H1 (cell line): Measurements from ENCODE around the gene CEP350. TPM values are rescaled to one million over a fixed set of nuclear protein-coding genes. Genes with fewer than 3 reads are reported as not detected.

Experiments
- CTCF ChIA-PET: fragments of 300-600 bp; sonication (Branson Sonifier 250); formaldehyde crosslinking; loops from one replicate; lab custom pipeline; 2021; ENCODE audit not compliant: partially characterized antibody; lab: Charles Lee
- POLR2A ChIA-PET: fragments of 300-600 bp; sonication (Branson Sonifier 250); formaldehyde crosslinking; loops from one replicate; lab custom pipeline; 2021; ENCODE audit warnings: inconsistent platforms; ENCODE audit not compliant: partially characterized antibody; lab: Charles Lee
- DNase-seq, 2 experiments: peaks; one replicate each; pipeline versions ENCODE4 v3.0.0 to v3.0.0-alpha.2; 2010 to 2022; ENCODE audit warnings: low spot score in 2 of 2, low read depth in 1 of 2, mixed read lengths in 1 of 2
- FAIRE-seq: peaks from 2 replicates; lab custom pipeline; 2011; peaks lifted over from hg19 to GRCh38; lab: Jason Lieb, UNC
- H2AFZ ChIP-seq: 2 replicates; pipeline ENCODE4 v1.8.1; 2012; ENCODE audit warnings: low read length, inconsistent platforms
- H2AK5ac ChIP-seq: 2 replicates; pipeline ENCODE4 v1.6.1; 2013; ENCODE audit warnings: low read depth, low read length
- H2BK120ac ChIP-seq: replicated peaks from 2 replicates; pipeline ENCODE3; 2013; ENCODE audit warnings: low read depth, low read length, inconsistent platforms
- H2BK12ac ChIP-seq: 2 replicates; pipeline ENCODE4 v1.6.1; 2013; ENCODE audit warnings: low read depth, low read length
- H2BK15ac ChIP-seq: 2 replicates; pipeline ENCODE4 v1.6.1; 2013; ENCODE audit warnings: low read length
- H2BK20ac ChIP-seq: 2 replicates; pipeline ENCODE4 v1.6.1; 2013; ENCODE audit warnings: low read length
- H2BK5ac ChIP-seq: 2 replicates; pipeline ENCODE4 v1.6.1; 2013; ENCODE audit warnings: low read depth, low read length
- H3K14ac ChIP-seq: 2 replicates; pipeline ENCODE4 v1.6.1; 2013; ENCODE audit warnings: inconsistent platforms; ENCODE audit not compliant: insufficient read length
- H3K18ac ChIP-seq: 2 replicates; pipeline ENCODE4 v1.6.1; 2013; ENCODE audit warnings: low read length; ENCODE audit errors: extremely low read depth
- H3K23ac ChIP-seq: 2 replicates; pipeline ENCODE4 v1.6.1; 2013; ENCODE audit warnings: inconsistent platforms; ENCODE audit not compliant: insufficient read length
- H3K23me2 ChIP-seq: 2 replicates; pipeline ENCODE4 v1.6.1; 2013; ENCODE audit warnings: low read depth, low read length
- H3K27ac ChIP-seq: 2 replicates; pipeline ENCODE4 v1.6.1; 2011; ENCODE audit warnings: low read depth, low read length, inconsistent platforms
- H3K27me3 ChIP-seq, 4 experiments: replicated peaks in 1 of 4; 1 replicate in 1 of 4; 2 replicates in 3 of 4; pipeline versions ENCODE4 v1.6.1 to v1.8.1; 2011 to 2013; ENCODE audit warnings: low read length in 3 of 4, mild to moderate bottlenecking in 3 of 4, inconsistent platforms in 2 of 4, mixed read lengths in 2 of 4, moderate library complexity in 1 of 4; ENCODE audit not compliant: control insufficient read depth in 3 of 4, insufficient read depth in 3 of 4; ENCODE audit errors: extremely low read depth in 1 of 4
- H3K36me3 ChIP-seq, 4 experiments: 2 replicates each; pipeline versions ENCODE4 v1.6.1 to v1.8.1; 2011 to 2013; ENCODE audit warnings: mild to moderate bottlenecking in 4 of 4, low read length in 3 of 4, moderate library complexity in 2 of 4, control low read depth in 1 of 4, inconsistent platforms in 1 of 4; ENCODE audit not compliant: insufficient read depth in 4 of 4, control insufficient read depth in 2 of 4
- H3K4ac ChIP-seq: replicated peaks from 2 replicates; pipeline ENCODE3; 2013; ENCODE audit warnings: low read length, low read depth, mixed read lengths, inconsistent platforms; ENCODE audit not compliant: insufficient read length
- H3K4me1 ChIP-seq, 4 experiments: replicated peaks in 1 of 4; 1 replicate in 1 of 4; 2 replicates in 3 of 4; pipeline versions ENCODE4 v1.6.1 to v1.8.1; 2011 to 2013; ENCODE audit warnings: low read length in 3 of 4, inconsistent platforms in 2 of 4, mixed read lengths in 1 of 4; ENCODE audit not compliant: insufficient read depth in 4 of 4, control insufficient read depth in 3 of 4
- H3K4me2 ChIP-seq, 2 experiments: 2 replicates each; pipeline versions ENCODE4 v1.6.1 to v1.8.1; 2011 to 2013; ENCODE audit warnings: low read depth in 2 of 2, low read length in 2 of 2, control low read depth in 1 of 2, inconsistent platforms in 1 of 2, mild to moderate bottlenecking in 1 of 2; ENCODE audit not compliant: insufficient read depth in 1 of 2
- H3K4me3 ChIP-seq, 4 experiments: fragments of 200-600, 300-600 bp in 1 of 4; sonication (generic), shearing (Covaris generic), sonication (Bioruptor Twin) in 1 of 4; 2 replicates each; pipeline versions ENCODE4 v1.5.1 to v1.8.1; 2011 to 2016; ENCODE audit warnings: low read length in 4 of 4, low read depth in 3 of 4, control low read depth in 2 of 4, inconsistent platforms in 2 of 4, mild to moderate bottlenecking in 2 of 4, mixed read lengths in 1 of 4, moderate library complexity in 1 of 4; ENCODE audit not compliant: insufficient read depth in 2 of 4; ENCODE audit errors: extremely low read depth in 1 of 4
- H3K56ac ChIP-seq: replicated peaks from 2 replicates; pipeline ENCODE3; 2013; ENCODE audit warnings: low read depth, mild to moderate bottlenecking, mixed read lengths, low read length, inconsistent platforms; ENCODE audit not compliant: insufficient read length
- H3K79me1 ChIP-seq: 2 replicates; pipeline ENCODE4 v1.6.1; 2013; ENCODE audit warnings: low read depth, low read length, control low read depth
- H3K79me2 ChIP-seq, 2 experiments: 2 replicates each; pipeline versions ENCODE4 v1.6.1 to v1.8.1; 2012 to 2013; ENCODE audit warnings: low read length in 2 of 2, mild to moderate bottlenecking in 2 of 2, inconsistent platforms in 1 of 2; ENCODE audit not compliant: insufficient read depth in 2 of 2, control insufficient read depth in 1 of 2
- H3K9ac ChIP-seq, 4 experiments: replicated peaks in 1 of 4; 1 replicate in 1 of 4; 2 replicates in 3 of 4; pipeline versions ENCODE4 v1.6.1 to v1.8.1; 2011 to 2013; ENCODE audit warnings: low read depth in 3 of 4, low read length in 3 of 4, control low read depth in 2 of 4, mild to moderate bottlenecking in 2 of 4, moderate library complexity in 2 of 4, inconsistent platforms in 1 of 4; ENCODE audit errors: extremely low read depth in 1 of 4
- H3K9me3 ChIP-seq, 2 experiments: 2 replicates each; pipeline versions ENCODE4 v1.6.1 to v1.8.1; 2012 to 2013; ENCODE audit warnings: mild to moderate bottlenecking in 2 of 2, moderate library complexity in 2 of 2, control low read depth in 1 of 2, inconsistent platforms in 1 of 2, low read depth in 1 of 2, low read length in 1 of 2, mixed read lengths in 1 of 2; ENCODE audit not compliant: insufficient read depth in 2 of 2
- H4K20me1 ChIP-seq, 2 experiments: replicated peaks in 1 of 2; 2 replicates each; pipeline versions ENCODE3 to v1.8.1; 2011 to 2013; ENCODE audit warnings: inconsistent platforms in 2 of 2, low read length in 2 of 2, mild to moderate bottlenecking in 1 of 2; ENCODE audit not compliant: insufficient read depth in 2 of 2, control insufficient read depth in 1 of 2
- H4K5ac ChIP-seq: 2 replicates; pipeline ENCODE4 v1.6.1; 2013; ENCODE audit warnings: low read length, low read depth, mixed read lengths, inconsistent platforms; ENCODE audit not compliant: insufficient read length
- H4K8ac ChIP-seq: 2 replicates; pipeline ENCODE4 v1.8.0; 2013; ENCODE audit warnings: mild to moderate bottlenecking, moderate library complexity, low read length, inconsistent platforms; ENCODE audit not compliant: insufficient read depth; ENCODE audit errors: extremely low read depth
- H4K91ac ChIP-seq: replicated peaks from 2 replicates; pipeline ENCODE3; 2013; ENCODE audit warnings: low read length, mixed read lengths, inconsistent platforms; ENCODE audit not compliant: insufficient read length
- GABPA ChIP-seq: IDR thresholded peaks from 2 replicates; pipeline ENCODE4 v1.6.1; 2011; ENCODE audit warnings: mild to moderate bottlenecking, low read length, moderate library complexity, borderline replicate concordance; ENCODE audit not compliant: insufficient read depth
- JUND ChIP-seq: IDR thresholded peaks from 2 replicates; pipeline ENCODE4 v1.6.1; 2011; ENCODE audit warnings: mild to moderate bottlenecking, improper control_type of control experiment, low read length
- SRF ChIP-seq: IDR thresholded peaks from 2 replicates; pipeline ENCODE4 v1.6.1; 2011; ENCODE audit warnings: mild to moderate bottlenecking, low read depth, low read length, moderate library complexity
- SUZ12 ChIP-seq: fragments of 200-600 bp; sonication (generic); IDR thresholded peaks from 2 replicates; pipeline ENCODE4 v1.6.1; 2012; ENCODE audit warnings: mild to moderate bottlenecking, inconsistent platforms, low read length, moderate library complexity, mixed read lengths
- WGBS, 2 experiments: shearing (Covaris generic) in 1 of 2; methylation state at CpG; one replicate each; pipeline versions ENCODE4 v1.1.6 to v1.1.7; 2013 to 2015; ENCODE audit warnings: low lambda C conversion rate in 2 of 2, mixed read lengths in 2 of 2, inconsistent platforms in 1 of 2, low coverage in 1 of 2, missing lambda C conversion rate in 1 of 2; ENCODE audit not compliant: insufficient replicate concordance in 2 of 2, insufficient coverage in 1 of 2, insufficient read length in 1 of 2; ENCODE audit errors: extremely low coverage in 1 of 2, missing lambda C conversion rate in 1 of 2; 5-methylcytosine and 5-hydroxymethylcytosine counted together
- polyA plus RNA-seq, 7 experiments: library from polyadenylated mRNA; depleted of rRNA in 3 of 7; stranded (reverse) in 5 of 7; unstranded in 2 of 7; fragments of >200 nt in 5 of 7; fragments of 200-250 nt in 2 of 7; gene quantifications; 1 replicate in 5 of 7; 2 replicates in 1 of 7; 4 replicates in 1 of 7; pipeline versions ENCODE4 v1.2.1 to v1.2.3, GENCODE V29; 2011 to 2013; ENCODE audit warnings: missing spikeins in 2 of 7, mixed read lengths in 2 of 7
- total RNA-seq: library from RNA; stranded (reverse); fragmentation: NEBNext Ultra II Directional; extraction: Animal tissue kit (Norgen Biotek cat#: 25700); gene quantifications from 2 replicates; pipeline ENCODE4 v1.2.1, GENCODE V29; 2021
- TF ChIP-seq, protein P1 (sequence below): IDR thresholded peaks from 2 replicates; pipeline ENCODE4 v1.6.1; 2012; ENCODE audit warnings: low read length, inconsistent platforms
- TF ChIP-seq, protein P2 (sequence below), 3 experiments: IDR thresholded peaks; 1 replicate in 2 of 3; 2 replicates in 1 of 3; pipeline versions ENCODE4 v1.5.1 to v1.6.1; 2011; ENCODE audit warnings: low read length in 3 of 3, mild to moderate bottlenecking in 3 of 3, inconsistent platforms in 2 of 3, low read depth in 1 of 3, moderate library complexity in 1 of 3; ENCODE audit not compliant: insufficient read depth in 1 of 3; ENCODE audit errors: control extremely low read depth in 1 of 3

CEP350 gene
- total and polyA plus RNA-seq, 2 of the 8 experiments (the other 6 are each of a cell fraction or from before 2014, with no cell fraction given) = 5.6 to 39.4 TPM

DNA sequence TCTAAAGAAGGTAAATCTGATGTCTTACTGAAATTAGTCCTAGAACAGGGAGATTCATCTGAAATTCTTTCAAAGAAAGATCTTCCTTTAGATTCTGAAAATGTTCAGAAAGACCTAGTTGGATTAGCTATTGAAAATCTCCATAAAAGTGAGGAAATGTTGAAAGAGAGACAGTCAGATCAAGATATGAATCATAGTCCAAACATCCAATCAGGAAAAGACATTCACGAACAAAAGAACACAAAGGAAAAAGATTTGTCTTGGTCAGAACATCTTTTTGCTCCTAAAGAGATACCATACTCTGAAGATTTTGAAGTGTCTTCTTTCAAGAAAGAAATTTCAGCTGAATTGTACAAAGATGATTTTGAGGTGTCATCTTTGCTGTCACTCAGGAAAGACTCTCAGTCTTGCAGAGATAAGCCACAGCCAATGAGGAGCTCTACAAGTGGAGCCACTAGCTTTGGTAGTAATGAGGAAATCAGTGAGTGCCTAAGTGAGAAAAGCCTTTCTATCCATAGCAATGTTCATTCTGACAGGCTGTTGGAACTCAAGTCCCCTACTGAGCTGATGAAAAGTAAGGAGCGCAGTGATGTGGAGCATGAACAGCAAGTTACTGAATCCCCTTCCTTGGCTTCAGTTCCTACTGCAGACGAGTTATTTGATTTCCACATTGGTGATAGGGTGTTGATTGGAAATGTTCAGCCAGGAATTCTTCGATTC is 138.5 kb downstream of the CEP350 start:
- Histone ChIP-seq H3K23me2 (no peaks in the 10 kb centered on the region), H4K20me1 (no peaks in the 10 kb centered on the region), H3K36me3 (peaks cover 9 to 47% (median 26%) of the 10 kb centered on the region in 4 experiments), H2BK5ac (no peak overlapping the region), H3K79me1 (no peaks in the 10 kb centered on the region), H3K9me3 (no peaks in the 10 kb centered on the region), H2BK120ac (no peak overlapping the region), H3K18ac (no peak overlapping the region), H2BK15ac (no peak overlapping the region), H3K9ac (no peak overlapping the region), H3K27ac (no peak overlapping the region), H3K56ac (no peak overlapping the region), H2AK5ac (no peak overlapping the region), H3K27me3 (no peaks in the 10 kb centered on the region), H2AFZ (no peak overlapping the region), H3K4me2 (no peak overlapping the region), H3K79me2 (no peaks in the 10 kb centered on the region), H4K91ac (no peak overlapping the region), H2BK20ac (no peak overlapping the region), H2BK12ac (no peak overlapping the region), H3K14ac (no peak overlapping the region), H3K4me3 (no peak overlapping the region), H4K8ac (no peak overlapping the region), H4K5ac (no peak overlapping the region), H3K4me1 (no peaks in the 10 kb centered on the region), H3K23ac (no peak overlapping the region), H3K4ac (no peak overlapping the region)
- POLR2A ChIA-PET = no interaction called here
- no peak for DNase-seq
- peak; percentile 7 for FAIRE-seq
- CTCF ChIA-PET = interaction anchor here (1.0 kb wide), 1 partner anchor 9 kb away, joined by 3 read pairs; no protein-coding TSS in a partner anchor
- WGBS, 2 experiments = 89% methylated on average over 4 of the region's 4 CpGs; no CpG with 5 or more reads in 1 of the 2 experiments
- TF ChIP-seq GABPA = no peak
- TF ChIP-seq, protein P1, sequence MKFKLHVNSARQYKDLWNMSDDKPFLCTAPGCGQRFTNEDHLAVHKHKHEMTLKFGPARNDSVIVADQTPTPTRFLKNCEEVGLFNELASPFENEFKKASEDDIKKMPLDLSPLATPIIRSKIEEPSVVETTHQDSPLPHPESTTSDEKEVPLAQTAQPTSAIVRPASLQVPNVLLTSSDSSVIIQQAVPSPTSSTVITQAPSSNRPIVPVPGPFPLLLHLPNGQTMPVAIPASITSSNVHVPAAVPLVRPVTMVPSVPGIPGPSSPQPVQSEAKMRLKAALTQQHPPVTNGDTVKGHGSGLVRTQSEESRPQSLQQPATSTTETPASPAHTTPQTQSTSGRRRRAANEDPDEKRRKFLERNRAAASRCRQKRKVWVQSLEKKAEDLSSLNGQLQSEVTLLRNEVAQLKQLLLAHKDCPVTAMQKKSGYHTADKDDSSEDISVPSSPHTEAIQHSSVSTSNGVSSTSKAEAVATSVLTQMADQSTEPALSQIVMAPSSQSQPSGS = no peak
- TF ChIP-seq JUND = no peak
- TF ChIP-seq SUZ12 = no peak
- no peak for TF ChIP-seq SRF
- TF ChIP-seq, protein P2, sequence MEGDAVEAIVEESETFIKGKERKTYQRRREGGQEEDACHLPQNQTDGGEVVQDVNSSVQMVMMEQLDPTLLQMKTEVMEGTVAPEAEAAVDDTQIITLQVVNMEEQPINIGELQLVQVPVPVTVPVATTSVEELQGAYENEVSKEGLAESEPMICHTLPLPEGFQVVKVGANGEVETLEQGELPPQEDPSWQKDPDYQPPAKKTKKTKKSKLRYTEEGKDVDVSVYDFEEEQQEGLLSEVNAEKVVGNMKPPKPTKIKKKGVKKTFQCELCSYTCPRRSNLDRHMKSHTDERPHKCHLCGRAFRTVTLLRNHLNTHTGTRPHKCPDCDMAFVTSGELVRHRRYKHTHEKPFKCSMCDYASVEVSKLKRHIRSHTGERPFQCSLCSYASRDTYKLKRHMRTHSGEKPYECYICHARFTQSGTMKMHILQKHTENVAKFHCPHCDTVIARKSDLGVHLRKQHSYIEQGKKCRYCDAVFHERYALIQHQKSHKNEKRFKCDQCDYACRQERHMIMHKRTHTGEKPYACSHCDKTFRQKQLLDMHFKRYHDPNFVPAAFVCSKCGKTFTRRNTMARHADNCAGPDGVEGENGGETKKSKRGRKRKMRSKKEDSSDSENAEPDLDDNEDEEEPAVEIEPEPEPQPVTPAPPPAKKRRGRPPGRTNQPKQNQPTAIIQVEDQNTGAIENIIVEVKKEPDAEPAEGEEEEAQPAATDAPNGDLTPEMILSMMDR (IDR thresholded peaks at IDR 0.05; ENCODE audit: control extremely low read depth in 1 of 3, insufficient read depth in 1 of 3, low read depth in 1 of 3, low read length in 3 of 3) = no peak
